Stomach smooth muscle (tissue), 2 donors: Measurements from ENCODE around the gene EPHA8.

Experiments
- H3K27ac ChIP-seq: one replicate; pipeline ENCODE4 v1.7.0; 2013; ENCODE audit warnings: mild to moderate bottlenecking, low read length, inconsistent platforms
- H3K27me3 ChIP-seq, 2 donors: one replicate each; pipeline ENCODE4 v1.7.0; 2013; ENCODE audit warnings: low read length in 2 of 2; ENCODE audit not compliant: insufficient read depth in 2 of 2, control insufficient read depth in 1 of 2
- H3K36me3 ChIP-seq, 2 donors: one replicate each; pipeline ENCODE4 v1.7.0; 2013; ENCODE audit warnings: low read length in 2 of 2; ENCODE audit not compliant: control insufficient read depth in 2 of 2, insufficient read depth in 2 of 2
- H3K4me1 ChIP-seq: one replicate; pipeline ENCODE4 v1.7.0; 2013; ENCODE audit warnings: low read length; ENCODE audit not compliant: control insufficient read depth, insufficient read depth
- H3K4me3 ChIP-seq, 2 donors: one replicate each; pipeline ENCODE4 v1.7.0; 2013; ENCODE audit warnings: low read length in 2 of 2
- H3K9ac ChIP-seq, 2 donors: one replicate each; pipeline ENCODE4 v1.7.0; 2013; ENCODE audit warnings: low read length in 2 of 2, mild to moderate bottlenecking in 1 of 2
- H3K9me3 ChIP-seq, 2 donors: one replicate each; pipeline ENCODE4 v1.7.0; 2013; ENCODE audit warnings: low read length in 2 of 2; ENCODE audit not compliant: control insufficient read depth in 2 of 2
- donor health status: healthy.
- donor health status: Pancreatic carcinoma.

Gene EPHA8

GRCh38 chr1:22579541-22580155 is 16.4 kb downstream of the EPHA8 start:
- H3K27me3 ChIP-seq, result peaks cover 0 to 3% of the 10 kb centered on the region in 2 donors
- no peak overlapping the region for H3K27ac ChIP-seq
- no peaks in the 10 kb centered on the region for H3K36me3 ChIP-seq
- no peak overlapping the region for H3K9ac ChIP-seq
- no peak overlapping the region for H3K4me3 ChIP-seq
- no peaks in the 10 kb centered on the region for H3K4me1 ChIP-seq
- H3K9me3 ChIP-seq, result no peaks in the 10 kb centered on the region

GRCh38 chr1:22582661-22583635 is 19.7 kb downstream of the EPHA8 start:
- Histone ChIP-seq H3K27me3 (peaks cover 11 to 13% of the 10 kb centered on the region in 2 donors), H3K9ac (no peak overlapping the region), H3K4me1 (no peaks in the 10 kb centered on the region), H3K4me3 (no peak overlapping the region), H3K9me3 (no peaks in the 10 kb centered on the region), H3K36me3 (no peaks in the 10 kb centered on the region), H3K27ac (no peak overlapping the region)

GRCh38 chr1:22584001-22584562 is 20.8 kb downstream of the EPHA8 start:
- H3K9me3 ChIP-seq, result no peaks in the 10 kb centered on the region
- no peak overlapping the region for H3K9ac ChIP-seq
- H3K27ac ChIP-seq, result no peak overlapping the region
- no peak overlapping the region for H3K4me3 ChIP-seq
- H3K4me1 ChIP-seq, result no peaks in the 10 kb centered on the region
- H3K36me3 ChIP-seq, result no peaks in the 10 kb centered on the region
- H3K27me3 ChIP-seq, result peaks cover 11 to 13% of the 10 kb centered on the region in 2 donors

- Histone ChIP-seq H3K9me3 (no peaks in the 10 kb centered on the region), H3K4me3 (no peak overlapping the region), H3K9ac (no peak overlapping the region), H3K4me1 (no peaks in the 10 kb centered on the region), H3K27me3 (peaks cover 11 to 13% of the 10 kb centered on the region in 2 donors), H3K36me3 (no peaks in the 10 kb centered on the region), H3K27ac (no peak overlapping the region)
Observed at GRCh38 chr1:22584970-22585369, 21.7 kb downstream of the EPHA8 start.

- no peaks in the 10 kb centered on the region for H3K36me3 ChIP-seq
- no peak overlapping the region for H3K4me3 ChIP-seq
- H3K9ac ChIP-seq, result no peak overlapping the region
- H3K27me3 ChIP-seq, result peaks cover 11 to 13% of the 10 kb centered on the region in 2 donors
- no peaks in the 10 kb centered on the region for H3K9me3 ChIP-seq
- no peak overlapping the region for H3K27ac ChIP-seq
- no peaks in the 10 kb centered on the region for H3K4me1 ChIP-seq
Observed at GRCh38 chr1:22585471-22585870, 22.2 kb downstream of the EPHA8 start.

GRCh38 chr1:22586356-22587130 is 23.3 kb downstream of the EPHA8 start:
- no peak overlapping the region for H3K4me3 ChIP-seq
- H3K9me3 ChIP-seq, result no peaks in the 10 kb centered on the region
- no peaks in the 10 kb centered on the region for H3K36me3 ChIP-seq
- no peaks in the 10 kb centered on the region for H3K4me1 ChIP-seq
- H3K27ac ChIP-seq, result no peak overlapping the region
- no peak overlapping the region for H3K9ac ChIP-seq
- peaks cover 11 to 14% of the 10 kb centered on the region in 2 donors for H3K27me3 ChIP-seq

GRCh38 chr1:22587247-22587646 is 24.0 kb downstream of the EPHA8 start:
- Histone ChIP-seq H3K9me3 (no peaks in the 10 kb centered on the region), H3K27ac (no peak overlapping the region), H3K27me3 (peaks cover 11 to 16% of the 10 kb centered on the region in 2 donors), H3K9ac (no peak overlapping the region), H3K4me1 (no peaks in the 10 kb centered on the region), H3K4me3 (no peak overlapping the region), H3K36me3 (no peaks in the 10 kb centered on the region)

GRCh38 chr1:22588899-22589422 is 25.7 kb downstream of the EPHA8 start:
- Histone ChIP-seq H3K9me3 (no peaks in the 10 kb centered on the region), H3K9ac (no peak overlapping the region), H3K36me3 (no peaks in the 10 kb centered on the region), H3K27ac (no peak overlapping the region), H3K27me3 (peaks cover 21% of the 10 kb centered on the region in 2 donors), H3K4me1 (no peaks in the 10 kb centered on the region), H3K4me3 (no peak overlapping the region)

- Histone ChIP-seq H3K9ac (no peak overlapping the region), H3K4me3 (no peak overlapping the region), H3K36me3 (no peaks in the 10 kb centered on the region), H3K9me3 (no peaks in the 10 kb centered on the region), H3K4me1 (no peaks in the 10 kb centered on the region), H3K27ac (no peak overlapping the region), H3K27me3 (peaks cover 18 to 26% of the 10 kb centered on the region in 2 donors)
Observed at GRCh38 chr1:22591576-22591975, 28.3 kb downstream of the EPHA8 start.

- H3K9me3 ChIP-seq, result no peaks in the 10 kb centered on the region
- H3K27me3 ChIP-seq, result peaks cover 15 to 22% of the 10 kb centered on the region in 2 donors
- H3K36me3 ChIP-seq, result no peaks in the 10 kb centered on the region
- H3K4me3 ChIP-seq, result no peak overlapping the region
- no peak overlapping the region for H3K27ac ChIP-seq
- H3K4me1 ChIP-seq, result no peaks in the 10 kb centered on the region
- no peak overlapping the region for H3K9ac ChIP-seq
Observed at GRCh38 chr1:22592051-22592450, 28.8 kb downstream of the EPHA8 start.
